CD4-positive, alpha-beta memory T cell (primary cell): ENCODE data around the gene MRPL44. TPM values are rescaled to one million over a fixed set of nuclear protein-coding genes. Genes with fewer than 3 reads are reported as not detected.

ENCODE experiments used
- CTCF ChIA-PET: fragments of 350-600 bp; sonication (Branson Sonifier 250); formaldehyde crosslinking; loops from one replicate; lab custom pipeline; 2021; ENCODE audit warnings: inconsistent platforms; ENCODE audit not compliant: partially characterized antibody; lab: Charles Lee
- POLR2A ChIA-PET: fragments of 350-600 bp; sonication (Branson Sonifier 250); formaldehyde crosslinking; loops from one replicate; lab custom pipeline; 2021; ENCODE audit not compliant: partially characterized antibody; lab: Charles Lee
- DNase-seq, 5 donors: peaks; one replicate each; pipeline versions ENCODE4 v3.0.0 to v3.0.0-alpha.2; 2020 to 2022; ENCODE audit warnings: mixed read lengths in 1 of 5
- H3K27ac ChIP-seq: one replicate; pipeline ENCODE4 v1.7.0; 2013; ENCODE audit warnings: low read depth, low read length
- H3K27me3 ChIP-seq: 2 replicates; pipeline ENCODE4 v1.7.0; 2013; ENCODE audit warnings: mild to moderate bottlenecking, low read length, moderate library complexity; ENCODE audit not compliant: insufficient read depth
- H3K36me3 ChIP-seq: 2 replicates; pipeline ENCODE4 v1.7.0; 2013; ENCODE audit warnings: mild to moderate bottlenecking, low read length, moderate library complexity; ENCODE audit not compliant: insufficient read depth
- H3K4me1 ChIP-seq: 2 replicates; pipeline ENCODE4 v1.7.0; 2013; ENCODE audit warnings: mild to moderate bottlenecking, low read length, moderate library complexity; ENCODE audit not compliant: insufficient read depth
- H3K4me3 ChIP-seq, 2 donors: one replicate each; pipeline ENCODE4 v1.7.0; 2013; ENCODE audit warnings: low read length in 2 of 2, mild to moderate bottlenecking in 1 of 2
- H3K9me3 ChIP-seq, 2 donors: one replicate each; pipeline ENCODE4 v1.7.0; 2013; ENCODE audit warnings: low read length in 2 of 2, control low read depth in 1 of 2; ENCODE audit not compliant: control insufficient read depth in 1 of 2
- H3K27ac Mint-ChIP-seq, 7 donors: one replicate each; pipeline ENCODE4 v1.8.0; 2020 to 2021; ENCODE audit warnings: mixed read lengths in 7 of 7, mild to moderate bottlenecking in 6 of 7, inconsistent platforms in 3 of 7, moderate library complexity in 3 of 7
- H3K27me3 Mint-ChIP-seq, 2 donors: one replicate each; pipeline ENCODE4 v1.8.0; 2020 to 2021; ENCODE audit warnings: mixed read lengths in 2 of 2
- H3K36me3 Mint-ChIP-seq, 2 donors: one replicate each; pipeline ENCODE4 v1.8.0; 2020 to 2021; ENCODE audit warnings: mixed read lengths in 2 of 2, inconsistent platforms in 1 of 2, mild to moderate bottlenecking in 1 of 2
- H3K4me1 Mint-ChIP-seq, 4 donors: one replicate each; pipeline ENCODE4 v1.8.0; 2020 to 2021; ENCODE audit warnings: mixed read lengths in 4 of 4, mild to moderate bottlenecking in 1 of 4
- H3K4me3 Mint-ChIP-seq, 8 donors: one replicate each; pipeline ENCODE4 v1.8.0; 2020 to 2021; ENCODE audit warnings: mixed read lengths in 8 of 8, mild to moderate bottlenecking in 7 of 8, moderate library complexity in 6 of 8, inconsistent platforms in 3 of 8
- H3K9me3 Mint-ChIP-seq, 8 donors: one replicate each; pipeline ENCODE4 v1.8.0; 2020 to 2021; ENCODE audit warnings: mixed read lengths in 8 of 8, mild to moderate bottlenecking in 5 of 8, inconsistent platforms in 3 of 8, moderate library complexity in 1 of 8
- intact Hi-C: fragments of 100-400 bp; cut with micrococcal nuclease; formaldehyde crosslinking; loops from one replicate; pipeline ENCODE4 v1.15.1; 2023
- polyA plus RNA-seq, 2 donors: library from polyadenylated mRNA; unstranded; fragments of 300-500 nt; fragmentation: Illumina TruSeq; gene quantifications; one replicate each; pipeline ENCODE4 v1.2.3, GENCODE V29; 2021
- total RNA-seq, 2 experiments: library from RNA; stranded (reverse); gene quantifications; one replicate each; pipeline ENCODE4 v1.2.3, GENCODE V29; 2021

The MRPL44 gene
- total and polyA plus RNA-seq, 4 experiments from 2014 or later, result 20.1 to 45.2 (median 24.3) TPM

DNA sequence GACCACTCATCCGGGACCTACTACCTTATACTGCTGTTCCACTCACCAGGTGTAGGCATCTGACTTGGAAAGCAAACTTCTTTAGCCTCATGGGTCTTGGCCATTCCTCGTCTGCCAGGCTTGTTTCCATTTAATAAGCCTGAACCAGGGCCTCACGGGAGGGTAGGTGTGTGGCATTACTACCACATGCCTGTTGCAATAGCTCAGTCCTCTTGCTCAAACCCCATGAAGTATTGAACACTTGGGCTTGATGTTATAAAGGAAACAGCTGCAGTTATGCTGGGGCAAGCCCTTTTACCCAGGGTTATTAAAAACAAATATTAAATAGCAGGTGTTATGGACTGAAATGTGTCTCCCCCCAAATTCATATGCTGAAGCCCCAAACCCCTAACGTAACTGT lies 21.2 kb downstream of the MRPL44 start:
- Histone ChIP-seq H3K4me3 (no peak overlapping the region), H3K36me3 (no peaks in the 10 kb centered on the region), H3K27me3 (no peaks in the 10 kb centered on the region), H3K4me1 (no peaks in the 10 kb centered on the region), H3K9me3 (no peaks in the 10 kb centered on the region), H3K27ac (no peak overlapping the region)
- no peak for DNase-seq
- Mint-ChIP-seq H3K27me3 (no peaks in the 10 kb centered on the region), H3K4me1 (peaks cover 0 to under 1% (median 0%) of the 10 kb centered on the region in 4 donors), H3K9me3 (no peaks in the 10 kb centered on the region), H3K27ac (no peak overlapping the region), H3K4me3 (no peak overlapping the region), H3K36me3 (no peaks in the 10 kb centered on the region)
- CTCF ChIA-PET, result interaction anchor here (0.5 to 5.7 kb wide), 3 partner anchors 8 to 15 kb away, joined by 3 to 39 read pairs (median 8); no protein-coding TSS in a partner anchor
- POLR2A ChIA-PET, result no interaction called here
- intact Hi-C loops, result no loop called here

DNA sequence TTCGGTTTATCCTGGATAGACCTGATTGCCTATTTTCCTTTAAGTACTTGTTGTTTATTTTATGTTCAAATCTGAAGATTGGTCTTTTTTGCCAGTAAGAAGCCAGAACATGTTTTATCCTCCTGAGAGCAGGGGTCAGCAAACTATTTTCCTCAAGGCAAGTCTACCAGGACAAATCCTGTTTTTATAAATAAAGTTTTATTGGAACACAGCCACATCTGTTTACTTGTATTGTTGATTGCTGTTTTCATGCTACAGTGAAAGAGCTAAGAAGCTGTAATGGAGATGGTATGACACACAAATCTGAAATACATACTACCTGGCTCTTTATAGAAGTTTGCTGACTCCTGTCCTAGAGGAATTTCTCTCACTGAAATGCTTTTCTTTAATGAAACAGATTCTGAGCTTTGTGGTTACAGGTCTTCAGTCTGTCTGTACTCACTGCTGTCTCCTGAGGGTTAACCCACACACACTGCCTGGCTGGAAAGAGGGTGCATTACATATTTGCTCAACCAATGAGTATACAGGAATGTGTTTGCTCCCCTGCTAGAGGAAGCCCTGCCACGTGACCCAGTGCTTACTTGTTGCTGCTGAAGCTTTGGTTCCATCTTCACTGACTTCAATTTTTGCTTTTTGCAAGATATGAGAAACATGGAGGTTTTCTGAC lies 22.6 kb downstream of the MRPL44 start:
- Mint-ChIP-seq H3K9me3 (no peaks in the 10 kb centered on the region), H3K27me3 (peaks cover 2 to 4% of the 10 kb centered on the region in 2 donors), H3K36me3 (no peaks in the 10 kb centered on the region), H3K4me3 (no peak overlapping the region), H3K4me1 (peaks cover 0 to 2% (median 0%) of the 10 kb centered on the region in 4 donors), H3K27ac (no peak overlapping the region)
- Histone ChIP-seq H3K27me3 (no peaks in the 10 kb centered on the region), H3K9me3 (no peaks in the 10 kb centered on the region), H3K4me3 (no peak overlapping the region), H3K4me1 (no peaks in the 10 kb centered on the region), H3K36me3 (no peaks in the 10 kb centered on the region), H3K27ac (no peak overlapping the region)
- POLR2A ChIA-PET, result no interaction called here
- CTCF ChIA-PET, result interaction anchor here (1.2 to 5.7 kb wide), 4 partner anchors 9 to 305 kb away, joined by 3 to 39 read pairs (median 14); no protein-coding TSS in a partner anchor
- intact Hi-C loops, result no loop called here
- DNase-seq, result no peak

DNA sequence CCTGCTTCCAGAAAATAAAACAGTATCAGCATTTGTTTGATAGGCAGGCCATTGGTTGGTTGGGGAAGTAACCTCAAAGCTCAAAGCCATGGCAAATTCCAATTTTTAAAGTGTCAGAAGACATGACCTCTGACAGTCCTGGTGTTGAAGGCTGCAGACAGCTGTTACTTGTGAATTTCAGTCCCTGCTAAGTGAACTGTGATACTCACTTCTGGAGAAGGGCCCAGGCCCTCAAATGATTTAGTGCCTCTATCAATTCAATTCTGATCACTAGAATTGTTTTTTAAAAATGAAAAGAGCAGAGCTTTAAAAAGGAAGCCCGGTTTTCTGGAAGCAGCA lies 23.1 kb downstream of the MRPL44 start:
- ChIA-PET CTCF (interaction anchor here (1.2 to 5.7 kb wide), 4 partner anchors 9 to 304 kb away, joined by 3 to 39 read pairs (median 14); no protein-coding TSS in a partner anchor), POLR2A (no interaction called here)
- Histone ChIP-seq H3K4me3 (no peak overlapping the region), H3K36me3 (no peaks in the 10 kb centered on the region), H3K9me3 (no peaks in the 10 kb centered on the region), H3K4me1 (no peaks in the 10 kb centered on the region), H3K27ac (no peak overlapping the region), H3K27me3 (no peaks in the 10 kb centered on the region)
- no peak for DNase-seq
- H3K4me3 Mint-ChIP-seq, result no peak overlapping the region
- H3K27me3 Mint-ChIP-seq, result peaks cover 2 to 4% of the 10 kb centered on the region in 2 donors
- H3K9me3 Mint-ChIP-seq, result no peaks in the 10 kb centered on the region
- H3K27ac Mint-ChIP-seq, result no peak overlapping the region
- no peaks in the 10 kb centered on the region for H3K36me3 Mint-ChIP-seq
- intact Hi-C loops, result no loop called here
- peaks cover 0 to 2% (median 0%) of the 10 kb centered on the region in 4 donors for H3K4me1 Mint-ChIP-seq

DNA sequence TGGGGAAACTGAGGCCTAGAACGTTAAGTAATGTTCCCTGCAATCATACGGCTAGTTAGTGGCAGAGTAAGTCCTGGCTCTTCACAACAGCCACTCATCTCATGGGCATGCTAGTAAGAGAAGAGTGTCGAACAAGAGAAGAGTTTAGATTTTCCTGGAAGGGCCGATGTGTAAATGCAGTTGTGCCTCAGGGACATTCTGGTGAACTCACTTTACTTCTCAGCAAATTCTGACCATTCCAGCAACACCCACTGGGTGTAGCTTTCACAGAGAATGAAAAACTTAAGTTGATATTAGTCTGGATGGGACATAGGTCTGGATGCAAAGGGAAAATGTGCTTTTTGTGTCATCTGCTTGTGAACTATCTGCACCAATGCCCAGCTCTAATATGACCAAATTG lies 23.5 kb downstream of the MRPL44 start:
- no peaks in the 10 kb centered on the region for H3K9me3 ChIP-seq
- no peaks in the 10 kb centered on the region for H3K4me1 ChIP-seq
- H3K27me3 ChIP-seq, result no peaks in the 10 kb centered on the region
- H3K4me3 Mint-ChIP-seq, result no peak overlapping the region
- H3K4me3 ChIP-seq, result no peak overlapping the region
- DNase-seq, result no peak
- H3K36me3 Mint-ChIP-seq, result no peaks in the 10 kb centered on the region
- H3K27ac ChIP-seq, result no peak overlapping the region
- no peaks in the 10 kb centered on the region for H3K36me3 ChIP-seq
- H3K27ac Mint-ChIP-seq, result no peak overlapping the region
- H3K4me1 Mint-ChIP-seq, result peaks cover 0 to 2% (median 0%) of the 10 kb centered on the region in 4 donors
- ChIA-PET POLR2A (no interaction called here), CTCF (interaction anchor here (1.2 to 5.7 kb wide), 5 partner anchors 9 to 304 kb away, joined by 3 to 39 read pairs (median 5); no protein-coding TSS in a partner anchor)
- intact Hi-C loops, result no loop called here
- no peaks in the 10 kb centered on the region for H3K9me3 Mint-ChIP-seq
- H3K27me3 Mint-ChIP-seq, result peaks cover 2 to 5% of the 10 kb centered on the region in 2 donors

DNA sequence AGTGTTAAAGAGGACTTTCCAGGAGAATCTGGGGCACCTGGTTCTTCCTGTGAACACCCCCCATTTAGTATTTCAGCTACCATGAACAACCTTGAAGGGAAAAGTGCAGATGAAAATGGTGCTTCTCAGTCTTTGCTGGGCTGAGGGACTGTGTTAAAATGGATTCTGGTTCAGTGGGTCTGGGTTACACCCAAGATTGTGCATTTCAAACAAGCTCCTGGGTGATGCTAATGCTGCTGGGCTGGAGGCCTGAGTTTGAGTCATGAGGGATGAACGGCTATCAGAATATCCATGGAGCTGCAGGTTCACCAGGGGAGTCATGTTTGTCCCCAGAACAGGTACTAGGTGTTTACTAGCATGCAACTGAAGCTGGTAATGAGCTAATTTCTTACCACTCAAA lies 24.0 kb downstream of the MRPL44 start:
- Mint-ChIP-seq H3K4me3 (no peak overlapping the region), H3K9me3 (no peaks in the 10 kb centered on the region), H3K4me1 (peaks cover 0 to 2% (median 0%) of the 10 kb centered on the region in 4 donors), H3K36me3 (no peaks in the 10 kb centered on the region), H3K27ac (no peak overlapping the region), H3K27me3 (peaks cover 4 to 8% of the 10 kb centered on the region in 2 donors)
- no peaks in the 10 kb centered on the region for H3K4me1 ChIP-seq
- no peaks in the 10 kb centered on the region for H3K27me3 ChIP-seq
- H3K9me3 ChIP-seq, result no peaks in the 10 kb centered on the region
- no peak overlapping the region for H3K27ac ChIP-seq
- ChIA-PET CTCF (interaction anchor here (1.3 to 5.7 kb wide), 4 partner anchors 10 to 304 kb away, joined by 3 to 39 read pairs (median 13); no protein-coding TSS in a partner anchor), POLR2A (no interaction called here)
- no peaks in the 10 kb centered on the region for H3K36me3 ChIP-seq
- no peak for DNase-seq
- intact Hi-C loops, result no loop called here
- no peak overlapping the region for H3K4me3 ChIP-seq

DNA sequence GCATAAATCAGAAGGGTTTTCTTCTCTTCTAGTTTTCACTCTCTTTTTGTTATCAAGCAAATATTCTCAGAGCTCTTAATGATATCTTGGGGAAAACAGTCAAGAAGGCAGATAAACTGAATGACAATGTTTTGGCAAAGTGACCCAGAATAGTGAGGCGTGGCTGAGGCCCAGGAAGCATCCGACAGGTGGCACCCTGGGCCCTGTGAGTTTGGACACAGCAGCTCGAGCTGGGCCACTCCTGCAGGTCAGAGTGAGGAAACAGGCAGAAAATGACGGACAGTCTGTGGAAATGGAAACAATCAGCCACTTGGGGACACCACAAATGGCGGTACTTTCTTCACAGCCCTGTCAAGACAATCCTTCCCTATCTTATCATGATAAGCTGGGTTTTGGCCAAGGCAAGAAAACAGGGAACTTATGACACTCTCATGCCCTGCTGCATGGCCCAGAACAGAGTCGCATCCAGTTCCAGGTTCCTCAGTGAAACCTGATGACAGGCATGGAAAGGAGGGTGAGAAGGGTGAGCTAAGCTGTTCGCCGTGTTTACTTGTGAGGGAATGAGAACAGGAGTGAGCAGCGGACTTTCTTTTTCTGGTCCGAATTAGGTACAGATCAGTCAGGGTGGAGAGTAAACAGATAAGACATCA lies 32.1 kb downstream of the MRPL44 start:
- Histone ChIP-seq H3K4me3 (no peak overlapping the region), H3K9me3 (no peaks in the 10 kb centered on the region), H3K27ac (no peak overlapping the region), H3K36me3 (no peaks in the 10 kb centered on the region), H3K27me3 (no peaks in the 10 kb centered on the region), H3K4me1 (no peaks in the 10 kb centered on the region)
- Mint-ChIP-seq H3K27me3 (peaks cover 3 to 16% of the 10 kb centered on the region in 2 donors), H3K9me3 (no peaks in the 10 kb centered on the region), H3K4me3 (no peak overlapping the region), H3K27ac (no peak overlapping the region), H3K36me3 (no peaks in the 10 kb centered on the region), H3K4me1 (no peaks in the 10 kb centered on the region)
- intact Hi-C loops, result no loop called here
- CTCF ChIA-PET, result interaction anchor here (1.2 to 7.5 kb wide), 2 partner anchors 9 to 18 kb away, joined by 5 to 71 read pairs; no protein-coding TSS in a partner anchor
- POLR2A ChIA-PET, result no interaction called here
- no peak for DNase-seq

DNA sequence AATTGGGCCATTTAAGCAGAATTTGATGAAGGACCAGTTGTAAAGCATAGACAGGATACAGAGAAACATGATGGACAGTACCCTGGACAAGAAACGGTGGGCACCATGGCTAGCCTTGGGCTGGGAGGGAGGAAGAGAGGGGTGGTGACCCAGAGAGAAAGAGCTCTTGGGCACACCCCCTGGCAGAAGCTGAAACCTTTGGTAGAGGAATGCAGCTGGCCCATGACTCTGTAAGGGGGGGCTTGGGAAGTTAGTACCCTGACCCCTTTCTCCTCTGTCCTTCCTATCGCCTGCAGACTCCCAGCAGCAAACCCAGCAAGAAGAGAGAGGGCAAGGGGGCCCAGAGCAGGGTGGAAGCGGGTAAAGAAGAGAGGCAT lies 32.6 kb downstream of the MRPL44 start:
- POLR2A ChIA-PET, result no interaction called here
- Mint-ChIP-seq H3K27me3 (peaks cover 3 to 13% of the 10 kb centered on the region in 2 donors), H3K4me3 (no peak overlapping the region), H3K27ac (no peak overlapping the region), H3K4me1 (no peaks in the 10 kb centered on the region), H3K9me3 (no peaks in the 10 kb centered on the region), H3K36me3 (no peaks in the 10 kb centered on the region)
- no peak for DNase-seq
- intact Hi-C loops, result loop anchor here (5.0 kb wide), 1 partner anchor 37 kb away; no protein-coding TSS in a partner anchor
- no peaks in the 10 kb centered on the region for H3K27me3 ChIP-seq
- H3K4me3 ChIP-seq, result no peak overlapping the region
- H3K27ac ChIP-seq, result no peak overlapping the region
- H3K9me3 ChIP-seq, result no peaks in the 10 kb centered on the region
- H3K36me3 ChIP-seq, result no peaks in the 10 kb centered on the region
- CTCF ChIA-PET, result interaction anchor here (0.6 to 7.5 kb wide), 4 partner anchors 10 to 293 kb away, joined by 3 to 71 read pairs (median 4); no protein-coding TSS in a partner anchor
- no peaks in the 10 kb centered on the region for H3K4me1 ChIP-seq
